NCI-H1417 treated with DMSO at 0.1 percent for 48 hours (cell line): ENCODE data around the gene TIMD4.
A peak's percentile ranks its signal among the peaks of the same experiment; 100 is the strongest.

Experiments used
- DNase-seq: peaks from one replicate; lab custom pipeline; 2025; lab: John Stamatoyannopoulos, UW

The TIMD4 gene

DNA sequence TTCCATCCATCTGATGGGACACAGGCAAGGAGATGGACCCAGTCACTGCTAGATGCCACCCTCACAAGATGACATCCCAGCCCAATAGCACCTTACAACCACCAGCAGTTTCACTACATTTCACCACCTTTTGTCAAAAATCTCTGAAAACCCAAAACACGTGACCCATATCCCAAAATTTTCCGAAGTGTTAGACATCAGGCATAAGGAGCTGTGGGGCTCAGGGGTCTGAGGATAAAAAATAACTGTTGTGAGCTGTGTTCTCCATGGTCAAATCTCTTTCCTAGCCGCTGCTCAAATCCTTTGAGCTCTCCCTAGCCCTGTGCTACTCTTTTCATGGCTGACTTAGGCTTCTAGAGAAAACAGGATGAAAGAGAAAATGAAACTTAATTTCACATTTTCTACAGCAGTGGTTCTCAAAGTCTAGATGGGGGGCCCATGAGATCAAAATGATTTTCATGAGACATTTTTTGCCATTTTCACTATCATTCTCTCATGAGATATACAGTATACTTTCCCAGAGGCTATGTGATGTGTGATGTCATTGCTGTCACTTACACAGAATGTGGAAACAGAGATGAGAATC lies 40.7 kb downstream of the TIMD4 start:
- DNase-seq: no peak

GRCh38 chr5:156920861-156921431 lies 42.1 kb downstream of the TIMD4 start:
- DNase-seq: no peak

DNA sequence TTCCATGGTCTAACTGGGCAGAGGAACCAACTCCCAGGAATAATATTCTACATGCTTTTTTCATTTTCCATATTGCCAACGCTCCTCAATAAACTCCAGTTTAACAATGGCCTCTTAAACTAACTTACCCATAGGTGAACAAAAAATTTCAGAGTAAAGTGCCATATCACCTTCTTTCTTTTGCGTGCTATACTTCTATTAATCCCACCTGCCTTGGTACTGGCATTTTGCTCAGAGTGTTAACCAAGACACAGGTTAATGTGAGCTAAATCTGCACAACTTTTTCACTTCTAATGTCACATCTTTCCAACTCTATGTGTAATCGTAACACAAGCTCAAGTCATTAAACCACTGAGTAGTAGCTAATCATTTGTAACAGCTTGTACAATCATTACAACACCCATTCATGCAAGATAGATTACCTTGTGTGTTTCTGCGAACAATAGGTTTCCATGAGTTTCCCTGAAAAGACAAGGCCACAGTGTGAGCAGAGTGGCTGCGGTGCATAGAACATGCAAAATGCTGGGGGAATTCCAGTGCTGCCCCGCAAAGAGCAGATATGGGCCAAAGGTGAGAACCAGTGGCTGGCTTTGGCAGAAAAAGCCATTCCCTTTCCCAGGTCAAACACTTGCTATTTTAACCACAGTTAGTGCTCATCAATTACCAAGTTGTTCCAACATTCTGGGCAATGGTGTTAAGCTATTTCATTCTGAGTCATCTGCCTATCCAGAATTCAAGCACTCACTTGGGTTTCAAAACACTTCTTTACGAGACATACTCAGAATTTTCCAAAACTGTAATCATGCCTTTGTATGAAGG lies 42.8 kb downstream of the TIMD4 start:
- no peak for DNase-seq

GRCh38 chr5:156918311-156918845 lies 44.6 kb downstream of the TIMD4 start:
- DNase-seq: no peak

GRCh38 chr5:156914371-156914737 lies 48.7 kb downstream of the TIMD4 start:
- DNase-seq: no peak

DNA sequence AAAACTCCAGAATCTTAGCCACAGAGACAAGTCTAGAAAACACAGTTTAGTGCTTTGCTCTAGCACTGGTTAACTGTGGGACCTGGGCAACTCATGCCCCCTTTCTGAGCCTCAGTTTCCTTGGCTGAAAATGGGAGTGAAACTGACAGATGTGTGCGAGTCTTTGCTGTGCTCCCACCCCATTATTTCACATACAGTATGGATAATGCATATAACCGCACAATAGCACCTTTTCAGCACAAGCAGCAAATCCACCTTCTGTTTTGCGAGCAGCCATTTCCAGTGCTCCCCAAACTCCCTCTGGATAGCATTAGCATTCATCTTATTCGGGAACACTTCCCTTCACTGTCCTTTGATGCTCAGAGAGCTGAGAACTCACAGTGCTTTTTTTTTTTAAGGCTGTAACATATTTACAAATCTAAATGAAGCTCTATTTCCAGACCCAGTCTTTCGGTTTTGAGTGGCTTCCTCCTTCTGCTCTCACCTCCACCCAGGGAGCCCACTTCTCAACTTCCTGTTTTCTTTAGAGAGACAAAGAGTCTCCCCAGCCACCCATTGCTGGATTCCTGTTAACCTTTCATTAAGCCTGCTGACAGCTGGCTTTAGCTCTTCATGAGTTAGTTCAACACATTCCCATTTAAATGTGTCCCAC lies 49.2 kb downstream of the TIMD4 start:
- peak; percentile 83 for DNase-seq

GRCh38 chr5:156913355-156913718 lies 49.7 kb downstream of the TIMD4 start:
- no peak for DNase-seq

DNA sequence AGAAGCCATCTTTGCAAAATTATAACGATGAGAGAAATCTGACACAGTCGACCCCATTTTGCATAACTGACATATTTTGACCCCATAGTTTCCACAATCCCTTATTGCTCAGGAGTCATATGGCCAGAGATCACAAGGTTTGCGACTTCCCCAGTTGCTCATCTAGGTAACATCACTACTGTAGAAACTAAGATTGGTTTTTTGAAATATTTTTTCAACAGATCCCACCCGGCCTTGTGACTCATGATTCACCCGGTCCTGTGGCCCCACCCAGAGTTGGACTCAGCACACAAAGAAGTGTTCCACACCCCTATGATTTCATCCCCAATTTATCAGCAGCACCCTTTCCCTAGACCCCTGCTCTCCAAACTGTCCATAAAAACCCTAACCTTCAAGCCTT lies 50.2 kb downstream of the TIMD4 start:
- DNase-seq: no peak

DNA sequence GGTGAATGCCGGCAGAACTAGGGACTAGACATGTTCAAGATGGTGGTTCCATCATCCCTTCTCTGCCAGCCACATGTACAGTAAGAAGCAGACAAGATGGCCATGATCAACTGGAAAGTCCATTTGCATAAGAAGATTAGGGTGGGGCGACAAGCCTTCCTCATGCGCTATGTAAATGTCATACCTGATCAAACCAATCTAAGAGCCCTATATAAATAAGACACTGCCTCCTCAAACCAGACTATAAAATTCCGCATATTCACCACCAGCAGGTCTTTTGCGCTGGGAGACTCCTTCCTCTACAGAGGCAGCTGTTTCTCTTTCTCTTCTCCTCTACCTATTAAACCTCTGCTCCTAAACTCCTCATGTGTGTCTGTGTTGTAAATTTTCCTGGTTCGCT lies 53.8 kb downstream of the TIMD4 start:
- DNase-seq: no peak

GRCh38 chr5:156907667-156908066 lies 55.4 kb downstream of the TIMD4 start:
- DNase-seq: no peak

- DNase-seq: no peak
Measured at GRCh38 chr5:156906807-156907206, 56.2 kb downstream of the TIMD4 start.

DNA sequence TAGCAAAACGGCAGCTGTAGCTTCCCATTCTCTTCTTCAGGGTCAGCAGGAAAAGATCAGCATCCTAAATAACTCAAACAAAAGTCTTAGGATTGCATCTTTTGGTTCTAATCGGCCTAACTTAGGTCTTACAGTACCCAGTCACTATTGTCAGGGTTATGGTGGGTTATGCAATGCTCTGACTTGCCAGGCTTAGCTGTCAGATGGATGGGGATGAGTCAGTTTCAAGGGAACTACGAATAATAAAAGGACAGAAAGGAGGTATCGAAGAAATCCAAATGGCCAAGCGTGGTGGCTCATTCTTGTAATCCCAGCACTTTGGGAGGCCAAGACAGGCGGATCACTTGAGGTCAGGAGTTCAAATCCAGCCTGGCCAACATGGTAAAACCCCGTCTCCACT lies 66.5 kb downstream of the TIMD4 start:
- no peak for DNase-seq

DNA sequence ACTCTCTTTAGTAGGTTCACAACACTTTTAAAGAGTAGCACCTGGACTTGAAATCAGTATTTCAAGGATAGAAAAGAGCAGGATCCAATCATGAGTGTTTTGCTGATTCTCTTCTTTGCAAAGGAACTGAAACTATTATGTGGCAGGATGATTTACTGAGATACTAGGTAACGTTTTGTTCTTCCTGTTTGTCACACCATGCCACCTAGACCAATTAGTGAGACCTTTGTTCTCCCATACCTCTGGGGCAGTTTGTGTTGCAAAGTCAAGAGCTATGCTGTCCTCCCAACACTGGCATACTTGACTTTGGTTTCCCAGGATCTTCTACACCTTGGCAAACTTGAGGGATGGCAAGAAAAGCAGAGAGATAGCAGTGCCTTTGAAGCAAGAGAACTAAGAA lies 69.5 kb downstream of the TIMD4 start:
- DNase-seq: no peak

DNA sequence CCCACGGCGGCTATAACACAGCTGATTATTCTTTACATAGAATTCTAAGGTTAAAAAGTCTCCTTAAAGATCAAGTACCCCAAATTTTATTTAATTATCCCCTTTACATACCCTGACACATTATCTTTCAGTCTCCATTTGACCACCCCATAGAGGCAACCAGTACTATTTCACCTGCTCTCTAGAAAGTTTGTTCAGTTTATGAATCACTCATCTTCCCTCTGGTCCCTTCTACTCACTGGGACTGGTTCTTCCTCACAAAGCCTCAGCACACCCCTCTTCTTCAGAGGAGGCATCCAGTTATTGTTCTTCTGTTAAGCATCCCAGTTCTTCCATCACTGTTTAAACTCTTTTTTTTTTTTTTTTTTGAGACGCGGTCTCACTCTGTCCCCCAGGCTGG lies 70.2 kb downstream of the TIMD4 start:
- DNase-seq: no peak

DNA sequence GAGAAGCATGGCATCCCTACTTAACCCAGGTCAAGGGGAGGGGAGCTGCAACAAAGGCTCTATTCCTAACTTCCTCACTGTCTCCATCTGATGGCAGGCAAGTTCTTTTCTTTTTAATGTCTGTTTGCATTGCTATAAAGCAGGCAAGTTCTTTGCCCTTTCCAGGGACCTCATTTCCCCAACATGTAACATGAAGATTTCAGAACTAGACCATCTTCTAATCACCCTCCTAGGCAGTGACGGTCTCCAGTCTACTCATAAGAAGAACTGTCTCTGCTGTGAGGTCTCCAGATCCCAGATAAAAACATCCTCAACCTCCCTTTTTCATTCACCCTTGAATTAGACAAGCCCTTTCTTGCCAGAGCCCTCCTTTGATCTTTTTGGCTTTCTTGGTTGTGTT lies 70.8 kb downstream of the TIMD4 start:
- DNase-seq: no peak

- DNase-seq: no peak
Measured at GRCh38 chr5:156888520-156888919, 74.5 kb downstream of the TIMD4 start.

- DNase-seq: no peak
Measured at GRCh38 chr5:156883316-156883875, 79.6 kb downstream of the TIMD4 start.

DNA sequence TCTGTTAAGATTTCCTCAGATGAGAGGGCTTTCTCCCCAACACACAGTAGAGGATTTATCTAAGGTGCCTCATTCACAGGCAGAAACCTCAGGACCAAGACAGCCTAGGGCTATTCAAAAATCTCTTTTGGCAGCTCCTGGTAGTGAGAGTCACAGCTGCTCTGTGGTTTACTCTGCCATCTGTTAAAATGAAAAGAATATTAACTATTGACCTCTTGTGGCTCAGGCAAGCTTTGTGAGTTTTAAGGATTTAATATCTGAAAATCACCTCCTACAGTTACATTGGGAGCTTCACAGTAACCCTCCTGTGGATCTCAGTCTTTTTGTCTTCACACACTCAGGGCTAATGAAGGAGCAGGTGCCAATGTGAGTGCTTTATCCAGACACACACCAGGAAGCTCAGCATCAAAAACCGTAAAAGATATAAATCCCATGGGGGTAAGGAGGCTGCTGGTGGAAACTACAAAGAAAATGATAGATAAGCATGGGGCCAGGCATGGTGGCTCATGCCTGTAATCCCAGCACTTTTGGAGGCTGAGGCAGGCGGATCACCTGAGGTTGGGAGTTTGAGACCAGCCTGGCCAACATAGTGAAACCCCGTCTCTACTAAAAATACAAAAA lies 83.3 kb downstream of the TIMD4 start:
- peak; percentile 39 for DNase-seq

DNA sequence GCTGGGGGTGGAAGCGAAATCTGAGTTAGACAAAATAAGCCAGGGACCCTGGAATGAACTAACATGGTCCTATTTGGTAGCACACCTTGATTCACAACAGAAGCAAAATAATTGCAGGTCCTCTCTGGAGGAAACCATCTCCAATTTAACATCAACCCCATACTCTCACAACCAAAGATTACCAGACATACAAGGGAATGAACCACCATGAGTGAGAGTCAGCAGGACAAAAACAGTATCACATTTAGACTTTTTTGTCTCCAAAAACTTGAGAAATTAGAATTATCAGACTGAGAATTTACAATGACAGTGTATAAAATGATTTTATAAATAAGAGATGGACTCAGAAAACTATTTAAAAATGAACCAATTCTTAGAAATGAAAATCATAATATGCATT lies 91.8 kb downstream of the TIMD4 start:
- DNase-seq: no peak

GRCh38 chr5:156870498-156870839 lies 92.6 kb downstream of the TIMD4 start:
- DNase-seq: no peak
